Skeletal muscle tissue (tissue), 4 donors: ENCODE measurements around the gene GJB5. TPM values are rescaled to one million over a fixed set of nuclear protein-coding genes. Genes with fewer than 3 reads are reported as not detected.
A peak's percentile ranks its signal among the peaks of the same experiment; 100 is the strongest.

Source experiments
- H3K27ac ChIP-seq: one replicate; pipeline ENCODE4 v1.7.0; 2013; ENCODE audit warnings: mild to moderate bottlenecking, low read depth, low read length, inconsistent platforms
- H3K27me3 ChIP-seq, 3 donors: one replicate each; pipeline ENCODE4 v1.7.0; 2013; ENCODE audit warnings: low read length in 3 of 3; ENCODE audit not compliant: control insufficient read depth in 3 of 3, insufficient read depth in 3 of 3
- H3K36me3 ChIP-seq, 3 donors: one replicate each; pipeline ENCODE4 v1.7.0; 2013; ENCODE audit warnings: low read length in 3 of 3; ENCODE audit not compliant: control insufficient read depth in 3 of 3, insufficient read depth in 3 of 3
- H3K4me1 ChIP-seq, 3 donors: one replicate each; pipeline ENCODE4 v1.7.0; 2013; ENCODE audit warnings: low read length in 3 of 3, mild to moderate bottlenecking in 3 of 3; ENCODE audit not compliant: control insufficient read depth in 3 of 3, insufficient read depth in 3 of 3
- H3K4me3 ChIP-seq, 3 donors: one replicate each; pipeline ENCODE4 v1.7.0; 2013; ENCODE audit warnings: low read length in 3 of 3
- H3K9ac ChIP-seq, 3 donors: one replicate each; pipeline ENCODE4 v1.7.0; 2013; ENCODE audit warnings: low read length in 3 of 3, mild to moderate bottlenecking in 3 of 3, moderate library complexity in 2 of 3, low read depth in 1 of 3
- H3K9me3 ChIP-seq, 3 donors: one replicate each; pipeline ENCODE4 v1.7.0; 2013; ENCODE audit warnings: low read length in 3 of 3; ENCODE audit not compliant: control insufficient read depth in 3 of 3
- total RNA-seq: library from RNA; depleted of rRNA; stranded (reverse); fragments of >200 nt; gene quantifications from one replicate; pipeline ENCODE4 v1.2.3, GENCODE V29; 2014
- donor health status: Osteomylitis.

GJB5 gene
- total RNA-seq, 1 donor from 2014 or later: not detected

- Histone ChIP-seq H3K9me3 (no peaks in the 10 kb centered on the region), H3K36me3 (peaks cover 8 to 19% (median 10%) of the 10 kb centered on the region in 3 donors), H3K4me1 (peaks cover 10 to 16% (median 15%) of the 10 kb centered on the region in 3 donors), H3K4me3 (peak overlapping the region; percentile 14 to 43 (median 35)), H3K27me3 (peaks cover 12 to 20% (median 13%) of the 10 kb centered on the region in 3 donors), H3K9ac (peak overlapping the region in 1 of 3 donors; percentile 32), H3K27ac (peak overlapping the region; percentile 71)
Measured at GRCh38 chr1:34792424-34792823, 37.6 kb downstream of the GJB5 start.

DNA sequence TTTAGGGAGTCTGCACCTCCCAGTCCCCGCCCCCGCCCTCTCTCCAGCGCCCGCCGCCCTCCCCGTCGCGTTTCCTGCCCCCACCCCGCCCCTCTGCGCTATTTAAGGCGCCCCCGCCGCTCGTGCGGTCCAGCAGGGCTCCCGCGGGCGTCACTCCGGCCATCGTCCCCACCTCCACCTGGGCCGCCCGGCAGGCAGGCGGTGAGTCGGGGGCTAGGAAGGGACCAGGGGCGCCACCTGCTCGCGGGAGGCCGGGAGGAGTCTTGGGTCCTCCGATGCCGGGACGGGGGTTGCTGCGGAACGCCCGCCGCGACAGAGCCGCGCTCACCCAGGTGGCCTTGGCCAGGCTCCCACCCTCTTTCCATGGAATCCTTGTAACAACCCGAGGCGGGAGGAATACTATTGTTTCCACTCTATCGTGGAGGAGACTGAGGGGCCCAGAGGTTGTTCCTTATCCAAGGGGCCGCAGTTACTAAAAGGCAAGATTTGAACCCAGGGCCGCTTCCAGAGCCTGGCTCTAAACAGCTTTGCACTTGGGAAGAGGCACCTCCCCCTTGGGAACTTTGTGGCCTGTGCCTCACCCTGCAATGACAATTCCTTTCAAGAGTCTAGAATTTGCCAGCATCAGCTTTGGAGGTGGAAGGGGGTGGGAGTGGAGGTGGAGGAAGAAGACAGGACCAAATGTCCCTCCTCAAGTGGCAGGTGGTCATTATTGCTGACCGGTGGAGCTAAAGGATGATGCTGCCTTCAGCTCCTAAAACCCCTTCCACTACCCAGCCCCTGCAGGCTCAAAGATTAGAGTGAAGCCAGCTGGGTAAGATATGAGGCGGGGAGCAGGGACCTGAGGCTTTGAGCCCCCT lies 38.3 kb downstream of the GJB5 start, which contains the start of gene GJA4:
TSS of gene GJA4 (plus strand) at position 132 of the 860 bp plus-strand sequence. CDS start 1,215 bp downstream, outside the sequence.
- H3K4me1 ChIP-seq: peaks cover 3 to 10% (median 8%) of the 10 kb centered on the region in 3 donors
- H3K36me3 ChIP-seq: peaks cover 8 to 23% (median 10%) of the 10 kb centered on the region in 3 donors
- peaks cover 12 to 20% (median 13%) of the 10 kb centered on the region in 3 donors for H3K27me3 ChIP-seq
- H3K9ac ChIP-seq: peak within 1 kb of the TSS in 2 of 3 donors; percentile 62 to 76
- peak within 1 kb of the TSS; percentile 54 to 67 (median 61) for H3K4me3 ChIP-seq
- H3K27ac ChIP-seq: peak within 1 kb of the TSS; percentile 79
- H3K9me3 ChIP-seq: no peaks in the 10 kb centered on the region

DNA sequence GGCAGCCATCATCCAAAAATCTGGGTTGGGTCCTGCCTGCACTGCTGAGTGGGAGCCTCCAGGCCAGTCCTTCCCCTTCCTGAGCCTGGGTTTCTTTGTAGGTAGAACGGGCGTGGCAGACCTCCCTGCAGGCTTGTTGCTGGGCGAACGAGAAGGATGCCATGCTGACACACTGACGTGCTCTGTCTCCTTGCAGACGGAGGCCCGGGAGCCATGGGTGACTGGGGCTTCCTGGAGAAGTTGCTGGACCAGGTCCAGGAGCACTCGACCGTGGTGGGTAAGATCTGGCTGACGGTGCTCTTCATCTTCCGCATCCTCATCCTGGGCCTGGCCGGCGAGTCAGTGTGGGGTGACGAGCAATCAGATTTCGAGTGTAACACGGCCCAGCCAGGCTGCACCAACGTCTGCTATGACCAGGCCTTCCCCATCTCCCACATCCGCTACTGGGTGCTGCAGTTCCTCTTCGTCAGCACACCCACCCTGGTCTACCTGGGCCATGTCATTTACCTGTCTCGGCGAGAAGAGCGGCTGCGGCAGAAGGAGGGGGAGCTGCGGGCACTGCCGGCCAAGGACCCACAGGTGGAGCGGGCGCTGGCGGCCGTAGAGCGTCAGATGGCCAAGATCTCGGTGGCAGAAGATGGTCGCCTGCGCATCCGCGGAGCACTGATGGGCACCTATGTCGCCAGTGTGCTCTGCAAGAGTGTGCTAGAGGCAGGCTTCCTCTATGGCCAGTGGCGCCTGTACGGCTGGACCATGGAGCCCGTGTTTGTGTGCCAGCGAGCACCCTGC lies 39.3 kb downstream of the GJB5 start:
- Histone ChIP-seq H3K27ac (peak overlapping the region; percentile 79), H3K4me3 (peak overlapping the region; percentile 54 to 67 (median 61)), H3K4me1 (peaks cover 0 to 8% (median 6%) of the 10 kb centered on the region in 3 donors)

GRCh38 chr1:34794790-34795180 lies 39.9 kb downstream of the GJB5 start:
- Histone ChIP-seq H3K4me3 (peak overlapping the region; percentile 54 to 67 (median 63)), H3K27me3 (peaks cover 12 to 20% (median 13%) of the 10 kb centered on the region in 3 donors), H3K36me3 (peaks cover 8 to 23% (median 10%) of the 10 kb centered on the region in 3 donors), H3K9me3 (no peaks in the 10 kb centered on the region), H3K4me1 (peaks cover 0 to 8% (median 6%) of the 10 kb centered on the region in 3 donors), H3K9ac (peak overlapping the region in 1 of 3 donors; percentile 76), H3K27ac (peak overlapping the region; percentile 30)

More for the DNA sequence above, 39.3 kb downstream of the GJB5 start:
- peaks cover 12 to 20% (median 13%) of the 10 kb centered on the region in 3 donors for H3K27me3 ChIP-seq
- H3K9ac ChIP-seq: peak overlapping the region in 2 of 3 donors; percentile 23 to 76
- no peaks in the 10 kb centered on the region for H3K9me3 ChIP-seq
- H3K36me3 ChIP-seq: peaks cover 8 to 23% (median 10%) of the 10 kb centered on the region in 3 donors

- H3K27me3 ChIP-seq: peaks cover 12 to 20% (median 13%) of the 10 kb centered on the region in 3 donors
- H3K9me3 ChIP-seq: no peaks in the 10 kb centered on the region
- no peak overlapping the region for H3K27ac ChIP-seq
- H3K9ac ChIP-seq: peak overlapping the region in 2 of 3 donors; percentile 23 to 60
- H3K4me1 ChIP-seq: peaks cover 0 to 6% (median 6%) of the 10 kb centered on the region in 3 donors
- peak overlapping the region; percentile 11 to 67 (median 63) for H3K4me3 ChIP-seq
- peaks cover 8 to 23% (median 10%) of the 10 kb centered on the region in 3 donors for H3K36me3 ChIP-seq
Measured at GRCh38 chr1:34795916-34796315, 41.1 kb downstream of the GJB5 start.

GRCh38 chr1:34796990-34797389 lies 42.1 kb downstream of the GJB5 start:
- peaks cover 8 to 23% (median 10%) of the 10 kb centered on the region in 3 donors for H3K36me3 ChIP-seq
- H3K27ac ChIP-seq: no peak overlapping the region

DNA sequence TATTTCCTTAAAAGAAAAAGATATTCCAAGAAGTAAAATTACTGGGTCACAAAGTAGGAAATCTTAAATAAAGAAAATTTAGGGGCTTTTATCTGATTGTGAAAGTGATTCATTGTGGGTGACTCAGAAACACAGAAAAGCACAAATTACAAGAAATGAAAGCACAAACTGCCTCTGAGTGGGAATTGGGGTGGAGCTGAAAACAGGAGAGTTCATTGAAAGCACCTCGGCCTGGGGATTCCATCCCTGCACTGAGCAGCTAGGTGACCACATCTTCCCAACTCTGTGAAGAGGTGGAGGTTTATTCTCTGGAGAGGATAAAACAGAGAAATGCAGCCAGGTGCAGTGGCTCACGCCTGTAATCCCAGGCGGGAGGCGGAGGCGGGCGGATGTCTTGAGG lies 45.4 kb downstream of the GJB5 start:
- Histone ChIP-seq H3K27ac (no peak overlapping the region), H3K4me1 (no peaks in the 10 kb centered on the region), H3K27me3 (no peaks in the 10 kb centered on the region), H3K4me3 (no peak overlapping the region), H3K9me3 (no peaks in the 10 kb centered on the region), H3K9ac (no peak overlapping the region), H3K36me3 (peaks cover 2 to 12% (median 3%) of the 10 kb centered on the region in 3 donors)

More at GRCh38 chr1:34796990-34797389, 42.1 kb downstream of the GJB5 start:
- Histone ChIP-seq H3K4me1 (peaks cover 0 to 5% (median 2%) of the 10 kb centered on the region in 3 donors), H3K27me3 (peaks cover 12 to 18% (median 13%) of the 10 kb centered on the region in 3 donors), H3K9ac (peak overlapping the region in 1 of 3 donors; percentile 50), H3K4me3 (peak overlapping the region; percentile 33 to 67 (median 38)), H3K9me3 (no peaks in the 10 kb centered on the region)

DNA sequence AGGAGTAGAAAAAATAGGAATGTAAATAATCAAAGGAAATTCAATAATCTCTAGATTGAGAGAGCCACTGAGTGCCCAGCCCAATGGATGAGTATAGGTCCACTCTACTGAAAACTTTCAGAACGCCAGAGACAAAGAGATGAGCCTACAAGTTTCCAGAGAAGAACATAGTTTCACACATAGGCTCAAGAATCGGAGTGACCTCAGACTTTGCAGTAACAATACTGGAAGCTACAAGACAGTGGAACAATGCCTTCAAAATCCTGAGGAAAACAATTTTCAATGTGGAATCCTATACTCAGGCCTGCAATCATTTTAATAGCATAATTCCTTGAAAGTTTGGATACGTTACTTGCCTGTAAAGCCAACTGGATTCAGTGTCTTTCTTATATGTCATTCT lies 48.9 kb downstream of the GJB5 start:
- H3K9ac ChIP-seq: no peak overlapping the region
- H3K4me3 ChIP-seq: no peak overlapping the region
- no peaks in the 10 kb centered on the region for H3K36me3 ChIP-seq
- no peaks in the 10 kb centered on the region for H3K27me3 ChIP-seq
- H3K4me1 ChIP-seq: peaks cover 0 to 3% (median 0%) of the 10 kb centered on the region in 3 donors
- H3K27ac ChIP-seq: no peak overlapping the region
- no peaks in the 10 kb centered on the region for H3K9me3 ChIP-seq

DNA sequence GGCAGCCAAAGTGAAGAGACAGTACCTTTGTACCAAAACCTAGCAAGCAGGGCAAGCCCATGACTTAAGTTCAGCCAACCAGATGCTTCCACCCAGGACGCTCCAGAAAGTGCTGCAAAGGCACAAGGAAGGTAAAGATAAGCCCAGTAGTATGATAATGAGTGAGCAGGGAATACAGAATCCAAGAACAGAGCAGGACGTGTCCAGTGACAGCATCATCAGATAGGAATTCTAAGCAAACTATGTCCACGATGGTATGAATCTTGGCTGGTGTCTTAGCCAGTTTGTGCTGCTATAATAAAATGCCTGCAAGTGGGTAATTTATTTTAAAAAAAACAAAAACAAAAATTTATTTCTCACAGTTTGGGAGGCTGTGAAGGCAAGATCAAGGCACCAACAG lies 51.5 kb downstream of the GJB5 start:
- H3K27ac ChIP-seq: no peak overlapping the region
- no peaks in the 10 kb centered on the region for H3K9me3 ChIP-seq
- H3K27me3 ChIP-seq: no peaks in the 10 kb centered on the region
- no peaks in the 10 kb centered on the region for H3K36me3 ChIP-seq
- no peak overlapping the region for H3K4me3 ChIP-seq
- no peak overlapping the region for H3K9ac ChIP-seq
- H3K4me1 ChIP-seq: peaks cover 0 to 3% (median 0%) of the 10 kb centered on the region in 3 donors
